HL-60/S4 treated with phorbol 12-myristate 13-acetate at 8.2 ng/mL for 4 days and 3 days (cell line): ENCODE measurements around the gene SCUBE2.

ENCODE experiments used
- in situ Hi-C: fragments of 300-500 bp; cut with MboI; formaldehyde crosslinking; loops from 2 replicates; pipeline ENCODE4 v1.15.0; 2022; ENCODE audit warnings: low sequenced_read_pairs

Gene SCUBE2

DNA sequence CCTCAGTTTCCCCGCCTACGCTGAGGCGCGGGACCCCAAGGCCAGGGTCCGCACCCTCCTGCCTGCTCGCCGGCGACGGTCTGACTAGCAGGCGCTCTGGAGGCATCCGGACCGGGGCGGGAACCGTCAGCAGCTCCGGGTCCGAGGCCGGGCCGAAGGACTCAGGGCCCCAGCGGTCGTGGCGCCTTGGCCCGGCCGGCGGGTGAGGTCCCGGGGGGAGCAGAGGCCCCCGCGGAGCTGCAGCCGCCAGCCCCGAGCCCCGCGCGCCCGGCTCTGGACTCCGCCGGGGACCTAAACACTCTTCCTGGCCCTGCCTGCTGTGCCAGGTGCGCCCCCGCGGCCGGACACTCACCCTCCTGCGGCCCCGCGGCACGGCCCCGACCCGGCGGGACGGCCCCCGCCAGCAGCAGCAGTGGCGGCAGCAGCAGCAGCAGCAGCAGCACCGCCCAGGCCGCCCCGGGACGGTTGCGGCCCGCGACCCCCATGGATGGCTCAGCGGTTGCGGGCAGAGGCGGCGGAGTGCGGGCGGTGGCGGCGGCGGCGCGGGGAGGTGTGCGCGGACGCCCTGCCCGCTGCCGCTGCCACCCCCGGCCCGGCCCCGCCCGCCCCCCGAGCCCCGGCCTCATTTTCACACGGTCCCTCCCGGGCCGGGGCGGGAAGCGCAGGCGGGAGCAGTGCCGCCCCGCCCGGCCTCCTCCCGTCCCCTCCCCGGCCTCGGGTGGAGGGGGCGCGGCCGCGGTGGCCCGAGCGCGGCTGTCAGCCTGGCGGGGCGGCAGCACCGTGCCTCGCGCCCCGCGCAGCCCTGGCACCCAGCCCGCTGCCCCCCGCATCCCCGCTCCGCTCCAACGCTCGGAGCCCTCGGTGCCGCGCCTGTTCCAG, at the start of gene SCUBE2:
Gene SCUBE2 (minus strand): TSS at position 556 of the 879 bp plus-strand sequence. CDS start 71 bp downstream, at position 485.
- in situ Hi-C loops, result no loop called here

DNA sequence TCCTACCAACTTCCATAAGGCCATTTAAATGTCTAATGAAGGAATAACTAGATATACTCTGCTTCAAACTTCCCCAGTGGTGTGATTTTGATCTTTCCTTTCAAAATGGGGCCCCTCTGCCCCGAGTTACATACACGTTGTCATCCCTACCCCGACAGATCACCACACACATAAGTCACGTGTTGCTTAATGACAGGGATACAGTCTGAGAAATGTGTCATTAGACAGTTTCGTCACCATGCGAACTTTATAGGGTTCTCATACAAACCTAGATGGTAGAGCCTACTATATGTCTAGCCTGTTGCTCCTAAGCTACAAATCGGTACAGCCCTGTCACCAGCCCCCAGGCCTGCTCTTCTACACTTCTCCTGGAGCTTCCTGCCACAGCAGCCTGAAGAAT, 49.8 kb upstream of the SCUBE2 start:
- in situ Hi-C loops, result no loop called here

DNA sequence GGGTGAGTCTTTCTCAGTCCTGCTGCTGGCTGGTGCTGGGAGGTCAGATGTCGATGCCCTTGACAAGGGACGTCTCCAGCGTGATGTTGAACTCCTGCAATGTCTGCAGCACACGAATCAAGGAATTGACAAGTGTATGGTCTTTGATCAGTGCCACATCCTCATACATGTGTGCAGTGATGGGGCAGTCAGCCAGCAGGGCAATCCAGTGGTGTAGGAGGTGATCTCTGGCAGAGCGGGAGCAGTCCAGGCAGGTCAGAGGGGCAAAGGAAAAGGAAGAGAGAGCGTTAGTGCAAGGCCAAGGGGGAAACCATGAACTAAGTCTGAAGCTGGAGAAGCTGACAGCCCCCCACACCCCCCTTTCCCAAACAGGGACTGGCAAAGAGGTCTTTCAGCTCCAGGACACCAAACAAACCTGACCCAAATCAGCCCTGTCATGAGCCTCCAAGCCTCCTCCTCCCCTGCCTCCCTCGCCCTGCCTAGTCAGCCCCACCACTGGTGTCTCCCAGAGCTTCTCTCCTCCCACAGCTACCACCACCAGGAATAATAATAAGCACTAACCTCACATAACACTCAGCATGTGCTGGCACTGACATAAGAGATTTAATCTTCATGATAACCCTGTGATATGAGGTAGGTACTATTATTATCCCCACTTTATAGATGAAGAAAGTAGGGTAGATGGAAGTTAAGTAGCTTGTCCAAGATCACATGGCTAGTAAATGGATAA, 48.4 kb upstream of the SCUBE2 start:
- in situ Hi-C loops, result no loop called here

DNA sequence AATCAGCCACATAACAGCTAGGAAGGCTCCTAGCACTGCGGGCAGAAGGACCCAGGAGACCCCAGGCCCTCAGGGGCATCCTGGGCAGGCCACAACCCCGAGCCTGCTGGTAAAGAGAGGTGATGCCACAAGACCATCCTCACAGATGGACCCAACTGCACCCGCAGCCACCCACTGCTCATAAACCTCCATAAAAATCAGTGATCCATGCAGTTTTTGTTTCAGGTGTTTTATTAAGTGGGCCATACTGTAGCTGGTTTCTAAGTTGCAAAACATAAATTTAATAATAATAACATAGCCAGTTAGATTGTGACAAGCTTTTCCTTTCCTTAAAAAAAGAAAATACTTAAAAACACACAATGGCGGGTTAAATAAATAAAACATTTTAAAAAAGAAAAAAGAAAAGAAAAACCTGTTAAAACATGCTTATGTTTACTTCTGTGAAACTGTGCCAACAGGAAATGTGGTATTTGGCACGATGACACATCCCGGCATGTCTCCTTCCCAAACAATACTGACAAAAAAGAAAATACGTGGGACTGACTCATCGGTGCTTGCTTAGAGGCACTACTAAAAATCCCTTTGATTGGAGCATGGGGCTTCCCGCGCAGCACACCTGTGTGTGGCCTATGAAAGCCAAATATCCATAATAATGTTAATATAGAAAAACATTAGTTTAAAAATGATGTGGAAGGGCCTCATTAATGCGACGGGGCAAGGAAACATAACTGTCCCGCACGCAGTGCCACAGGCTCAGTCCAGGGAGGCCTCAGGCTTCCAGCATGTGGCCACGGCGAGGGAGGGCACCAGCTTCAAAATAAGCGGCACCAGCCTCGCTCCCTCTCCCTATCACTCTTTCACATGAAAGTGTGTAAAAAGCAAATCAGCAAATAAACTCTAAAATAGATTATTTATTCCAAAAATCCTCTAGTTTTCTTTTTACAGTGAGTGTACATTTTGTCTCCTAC, 47.5 kb upstream of the SCUBE2 start:
- in situ Hi-C loops, result no loop called here

DNA sequence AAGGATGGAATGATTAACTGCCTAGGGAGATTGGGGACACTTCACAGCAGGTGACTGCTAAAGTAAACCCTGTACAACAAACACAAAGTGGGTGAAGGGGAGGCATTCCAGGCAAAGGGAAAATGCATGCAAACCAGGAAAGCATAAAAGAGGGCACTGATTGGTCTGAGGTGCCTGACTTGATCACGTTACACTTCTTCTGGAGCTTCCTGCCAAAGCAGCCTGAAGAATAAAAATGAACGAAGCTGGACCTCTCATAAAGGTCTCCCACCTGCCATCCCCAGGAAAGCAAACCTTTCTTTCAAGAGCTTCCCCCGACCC, 46.7 kb upstream of the SCUBE2 start:
- in situ Hi-C loops, result no loop called here

DNA sequence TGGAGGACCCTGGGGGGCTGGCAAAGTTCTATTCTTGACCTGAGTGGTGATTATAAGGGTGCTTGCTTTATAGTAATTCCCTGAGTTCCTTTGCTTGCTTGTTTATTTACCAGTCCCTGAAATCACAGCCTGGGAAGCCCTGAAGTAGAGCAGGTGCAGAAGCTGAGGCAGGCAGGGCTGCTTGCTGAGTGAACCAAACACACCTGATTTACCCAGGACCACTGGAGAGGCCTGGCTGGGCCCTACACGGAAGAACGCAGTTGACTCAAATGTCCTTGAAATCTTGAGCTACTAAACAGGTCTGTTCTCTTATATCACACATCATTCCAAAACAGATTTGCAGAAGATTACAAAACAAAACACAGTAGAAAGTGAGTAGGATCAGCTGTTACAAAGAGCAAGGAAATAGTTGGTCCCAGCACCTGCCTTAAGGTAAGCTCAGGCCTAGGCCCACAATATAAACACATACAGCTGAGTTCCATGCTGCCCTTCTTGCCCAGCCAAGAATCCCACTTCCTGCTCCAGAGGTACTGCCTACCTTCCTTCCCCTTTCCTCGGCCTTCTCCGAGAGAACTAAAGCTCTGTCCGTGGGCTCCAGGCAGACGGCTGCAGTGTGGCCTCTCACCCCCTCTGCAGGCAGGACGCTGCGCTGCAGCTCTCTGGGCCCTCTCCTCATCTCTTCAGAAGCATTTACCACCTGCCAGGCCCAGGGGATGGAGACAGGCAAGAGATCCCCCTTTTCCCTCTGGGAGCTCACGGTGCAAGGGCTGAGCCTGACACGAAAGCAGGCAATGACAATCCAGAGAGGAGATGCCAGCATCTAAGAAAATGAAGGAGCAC, 46.1 kb upstream of the SCUBE2 start:
- in situ Hi-C loops, result no loop called here

DNA sequence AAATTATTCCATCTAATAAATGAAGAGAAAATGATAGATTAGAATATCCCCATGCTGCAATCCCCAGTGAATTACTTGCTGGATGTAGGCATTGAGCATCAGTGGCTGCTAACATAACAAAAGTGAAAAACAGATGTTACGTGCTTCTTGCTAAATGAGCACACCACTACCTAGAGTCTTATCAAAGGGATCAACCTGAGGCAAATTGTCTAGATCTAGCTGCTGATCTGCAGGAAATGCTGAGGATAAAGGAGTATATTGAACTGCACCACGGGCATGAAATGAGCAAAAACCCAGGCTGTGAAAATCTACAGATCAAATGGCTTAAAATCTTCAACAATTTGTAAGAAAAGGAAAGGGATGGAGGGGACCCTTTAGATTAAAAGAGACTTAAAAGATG, 45.3 kb upstream of the SCUBE2 start:
- in situ Hi-C loops, result no loop called here

DNA sequence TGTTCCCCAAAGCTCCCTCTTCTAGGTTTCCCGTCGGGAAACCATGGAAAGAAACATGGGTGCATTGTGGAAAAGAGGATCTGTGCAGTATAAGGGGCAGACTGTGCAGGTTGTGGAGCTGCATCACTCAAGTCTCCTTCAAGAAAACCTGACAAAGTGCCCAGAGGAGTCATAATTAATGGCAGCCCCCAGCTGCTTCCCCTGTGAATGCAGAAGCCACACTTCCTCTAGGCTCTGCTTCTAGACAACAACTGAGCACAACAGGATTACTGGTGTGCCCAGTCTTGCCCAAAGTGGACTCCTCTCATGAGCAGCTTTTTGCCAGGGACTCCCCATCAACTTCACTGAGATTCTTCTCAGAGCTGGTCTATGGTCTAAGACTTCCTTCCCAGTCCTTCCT, 42.6 kb upstream of the SCUBE2 start:
- in situ Hi-C loops, result no loop called here

DNA sequence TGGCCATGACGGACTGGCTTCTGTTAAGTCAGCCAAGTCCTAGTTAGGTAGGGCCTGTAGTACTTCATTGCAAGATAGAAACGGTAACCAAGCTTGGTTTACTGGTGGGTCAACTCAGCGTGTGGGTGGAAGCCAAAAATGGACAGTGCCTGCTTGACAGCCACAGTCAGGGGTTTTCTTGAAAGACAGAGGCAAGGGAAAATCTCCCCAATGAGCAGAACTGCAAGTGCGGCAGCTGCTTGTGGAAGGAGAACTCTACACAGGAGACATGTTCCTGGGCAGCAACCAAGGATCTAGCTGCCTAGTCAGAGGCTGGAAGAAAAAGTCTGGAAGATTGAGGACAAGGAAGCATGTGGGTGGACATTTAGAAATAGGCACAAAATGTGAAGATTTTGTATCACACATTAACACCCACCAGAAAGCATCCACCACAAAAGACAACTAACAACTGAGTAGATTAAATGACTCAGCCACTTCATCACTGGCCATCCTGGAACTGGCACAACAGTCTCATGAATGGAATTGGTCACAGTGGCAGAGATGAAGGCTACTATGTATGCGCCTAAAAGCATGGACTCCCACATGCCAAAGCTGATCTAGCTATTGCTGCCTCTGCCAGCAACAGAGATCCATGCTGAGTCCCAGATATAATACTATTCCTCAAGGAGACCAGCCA, 40.9 kb upstream of the SCUBE2 start:
- in situ Hi-C loops, result no loop called here

DNA sequence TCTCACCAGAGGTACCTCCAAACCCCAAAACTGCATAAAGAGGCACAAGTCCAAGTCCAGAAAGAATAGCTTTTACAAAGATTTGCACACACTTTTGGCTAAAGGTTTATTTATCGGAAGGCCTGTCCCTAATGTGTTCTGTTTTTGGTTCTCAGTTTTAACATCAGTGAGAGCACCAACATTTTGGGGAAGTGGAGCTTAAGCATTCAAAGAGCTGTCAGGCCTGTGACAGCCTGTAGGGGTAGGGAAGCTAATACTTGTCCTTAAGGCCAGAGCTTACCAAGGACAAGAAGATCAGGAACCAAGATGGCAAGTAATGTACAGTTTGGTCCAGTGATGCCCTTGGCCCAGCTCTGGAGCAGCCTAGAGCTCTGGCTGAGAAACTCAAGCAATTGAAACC, 38.9 kb upstream of the SCUBE2 start:
- in situ Hi-C loops, result no loop called here

DNA sequence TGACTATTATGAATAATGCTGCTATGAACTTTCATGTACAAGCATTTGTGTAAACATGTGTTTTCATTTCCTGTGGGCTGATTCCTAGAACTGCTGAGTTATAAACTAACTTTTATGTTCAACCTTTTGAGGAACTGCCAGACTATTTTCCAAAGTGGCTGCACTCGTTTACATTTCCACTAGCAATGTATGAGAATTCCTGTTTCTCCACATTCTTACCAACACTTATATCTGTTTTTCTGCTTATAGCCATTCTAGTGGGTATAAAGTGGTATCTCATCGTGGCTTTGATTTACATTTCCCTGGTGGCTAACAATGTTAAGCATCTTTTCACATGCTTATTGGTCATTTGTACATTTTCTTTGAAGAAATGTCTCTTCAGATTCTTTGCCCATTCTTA, 35.2 kb upstream of the SCUBE2 start:
- in situ Hi-C loops, result no loop called here

DNA sequence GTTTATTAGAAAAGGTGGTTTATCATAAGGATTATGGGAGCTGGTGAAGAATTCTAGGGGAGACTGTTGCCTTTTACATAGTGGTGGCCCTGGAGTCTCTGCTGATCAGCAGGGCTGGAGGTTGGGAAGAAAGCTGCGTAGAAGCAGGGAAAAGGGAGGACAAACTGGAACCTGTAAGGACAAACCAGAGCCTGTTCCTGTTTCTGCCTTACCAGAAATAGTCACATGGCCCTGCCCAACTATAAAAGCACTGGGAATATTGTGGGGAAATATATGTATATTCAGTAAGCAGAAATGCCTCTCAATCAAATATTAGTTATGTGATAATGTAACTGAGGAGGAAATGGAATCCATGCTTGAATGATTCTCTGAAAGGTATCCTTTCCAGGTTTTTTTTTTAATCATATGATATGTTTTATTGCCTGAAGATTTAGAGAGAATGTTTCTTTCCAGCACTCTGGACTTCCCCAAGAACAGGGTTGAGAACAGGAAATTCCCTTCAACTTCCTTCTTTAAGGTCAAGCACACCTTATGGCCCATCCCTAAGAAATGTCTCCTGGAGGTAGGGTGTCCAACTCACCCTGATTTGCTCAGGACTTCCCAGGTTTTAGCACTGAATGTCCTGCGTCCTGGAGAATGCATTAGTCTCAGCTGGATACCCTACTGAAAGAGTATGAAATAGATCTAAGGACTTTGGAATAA, 33.9 kb upstream of the SCUBE2 start:
- in situ Hi-C loops, result no loop called here

DNA sequence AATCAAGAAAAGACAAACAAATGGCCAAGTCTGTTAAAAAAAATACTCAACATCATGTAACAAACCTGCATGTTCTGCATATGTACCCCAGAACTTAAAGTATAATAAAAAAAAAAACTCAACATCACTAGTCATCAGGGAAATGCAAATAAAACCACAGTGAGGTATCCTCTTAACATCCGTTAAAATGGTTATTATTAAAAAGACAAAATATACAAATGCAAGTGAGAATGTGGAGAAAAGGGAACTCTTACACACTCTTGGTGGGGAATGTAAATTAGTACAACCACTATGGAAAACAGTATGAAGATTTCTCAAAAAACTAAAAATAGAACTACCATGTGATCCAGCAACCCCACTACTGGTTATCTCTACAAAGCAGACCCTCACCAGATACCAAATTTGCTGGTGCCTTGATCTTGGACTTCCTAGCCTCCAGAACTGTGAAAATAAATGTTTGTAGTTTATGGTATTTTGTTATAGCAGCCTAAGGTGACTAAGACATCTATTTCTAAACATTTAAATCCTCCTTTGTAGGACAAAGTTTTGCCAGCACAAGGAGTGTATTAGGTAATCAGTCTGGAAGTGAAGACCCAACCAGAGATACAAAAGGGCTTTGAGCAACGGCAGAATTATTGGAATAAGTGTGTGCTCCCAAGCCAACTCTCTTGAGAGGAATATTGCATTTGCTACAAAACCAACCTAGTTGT, 32.4 kb upstream of the SCUBE2 start:
- in situ Hi-C loops, result no loop called here

DNA sequence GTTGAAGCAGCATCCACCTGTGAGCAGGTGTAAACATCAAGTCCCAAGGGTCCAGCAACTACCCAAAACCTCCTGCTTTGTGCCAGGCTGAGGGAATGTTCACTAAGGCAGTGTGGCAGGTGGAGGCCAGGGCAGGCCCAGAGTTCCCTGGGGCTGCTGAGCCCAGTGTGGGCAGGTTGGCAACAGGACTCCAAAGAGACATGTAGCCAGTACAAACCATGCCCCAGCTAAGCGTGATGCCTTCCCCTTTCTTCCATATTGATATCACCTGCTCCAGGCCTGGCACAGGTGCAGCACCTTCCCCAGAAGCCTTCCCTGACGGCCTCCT, 30.0 kb upstream of the SCUBE2 start:
- in situ Hi-C loops, result no loop called here

DNA sequence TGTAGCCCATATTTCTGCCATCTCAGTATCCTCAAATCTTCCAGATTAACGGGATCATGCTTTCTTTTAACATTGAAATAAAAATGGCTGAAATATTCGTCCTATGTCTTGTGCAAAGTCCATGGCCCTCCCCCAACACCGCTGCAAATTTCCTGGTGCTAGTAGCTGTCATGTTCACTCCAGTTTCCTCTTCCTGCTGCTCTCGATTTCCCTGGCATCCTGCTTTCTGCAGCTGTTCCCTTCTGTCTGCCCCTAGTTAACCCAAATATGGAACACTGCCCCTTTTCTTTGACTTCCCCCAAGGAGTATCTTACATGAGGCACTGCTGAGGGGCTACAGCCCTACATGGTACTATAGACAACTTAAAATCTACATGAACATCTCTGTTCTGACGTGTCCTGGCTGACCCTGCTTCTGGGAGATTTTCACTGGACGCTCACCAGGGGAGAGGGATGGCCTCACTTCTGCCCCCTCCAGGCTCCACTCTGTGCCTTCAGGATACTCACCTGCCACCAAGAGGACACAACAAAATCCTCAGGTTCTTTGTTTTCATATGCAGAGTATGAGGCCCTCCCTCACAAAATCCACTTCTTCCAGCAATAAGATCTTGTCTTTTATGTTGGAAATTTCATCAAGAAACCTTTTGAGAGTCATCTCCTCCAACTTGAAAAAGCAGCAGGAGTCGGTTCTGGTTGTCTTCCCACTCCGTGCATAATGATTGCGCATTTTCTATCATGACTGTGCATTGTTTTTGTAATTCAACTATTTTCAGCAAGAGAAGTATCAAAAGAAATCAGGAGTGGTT, 29.5 kb upstream of the SCUBE2 start:
- in situ Hi-C loops, result no loop called here

DNA sequence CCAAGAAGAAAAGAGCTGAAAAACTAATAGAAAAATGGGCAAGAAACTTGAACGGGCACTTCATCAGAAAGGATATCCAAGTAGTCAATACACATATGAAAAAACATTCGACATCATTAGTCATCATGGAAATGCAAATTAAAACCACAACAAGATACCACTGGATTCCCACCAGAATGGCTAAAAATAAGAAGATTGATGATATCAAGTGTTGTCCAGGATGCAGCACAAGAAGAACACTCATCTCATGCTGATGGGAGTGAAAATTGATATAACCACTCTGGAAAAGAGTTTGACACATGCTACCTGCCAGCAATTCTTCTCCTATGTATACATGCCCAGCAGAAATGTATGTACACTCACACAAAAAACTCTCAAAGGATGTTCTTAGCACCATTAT, 26.9 kb upstream of the SCUBE2 start:
- in situ Hi-C loops, result no loop called here

DNA sequence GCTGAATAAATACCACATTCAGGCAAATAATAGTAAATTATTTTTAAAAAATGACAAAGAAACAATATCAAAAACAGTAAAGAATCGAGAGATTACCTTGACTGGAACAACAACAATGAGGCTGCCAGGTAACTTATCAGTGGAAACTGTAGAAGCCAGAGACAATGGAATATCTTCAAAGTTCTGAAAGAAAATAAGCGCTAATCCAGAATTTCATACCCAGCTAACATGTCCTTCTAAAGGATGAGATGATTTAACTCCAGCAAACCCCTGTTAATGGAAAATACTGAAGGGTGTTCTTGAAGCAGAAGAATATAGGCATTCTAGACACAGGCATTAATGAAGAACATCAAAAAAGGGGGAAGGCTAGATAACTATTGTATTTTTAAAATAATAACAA, 20.7 kb upstream of the SCUBE2 start:
- in situ Hi-C loops, result no loop called here
